H1 (cell line): ENCODE data around the gene PPWD1. TPM values are rescaled to one million over a fixed set of nuclear protein-coding genes. Genes with fewer than 3 reads are reported as not detected.

ENCODE experiments used
- CTCF ChIA-PET: fragments of 300-600 bp; sonication (Branson Sonifier 250); formaldehyde crosslinking; loops from one replicate; lab custom pipeline; 2021; ENCODE audit not compliant: partially characterized antibody; lab: Charles Lee
- POLR2A ChIA-PET: fragments of 300-600 bp; sonication (Branson Sonifier 250); formaldehyde crosslinking; loops from one replicate; lab custom pipeline; 2021; ENCODE audit warnings: inconsistent platforms; ENCODE audit not compliant: partially characterized antibody; lab: Charles Lee
- DNase-seq, 2 experiments: peaks; one replicate each; pipeline versions ENCODE4 v3.0.0 to v3.0.0-alpha.2; 2010 to 2022; ENCODE audit warnings: low spot score in 2 of 2, low read depth in 1 of 2, mixed read lengths in 1 of 2
- FAIRE-seq: peaks from 2 replicates; lab custom pipeline; 2011; peaks lifted over from hg19 to GRCh38; lab: Jason Lieb, UNC
- H2AFZ ChIP-seq: 2 replicates; pipeline ENCODE4 v1.8.1; 2012; ENCODE audit warnings: low read length, inconsistent platforms
- H2AK5ac ChIP-seq: 2 replicates; pipeline ENCODE4 v1.6.1; 2013; ENCODE audit warnings: low read depth, low read length
- H2BK120ac ChIP-seq: replicated peaks from 2 replicates; pipeline ENCODE3; 2013; ENCODE audit warnings: low read depth, low read length, inconsistent platforms
- H2BK12ac ChIP-seq: 2 replicates; pipeline ENCODE4 v1.6.1; 2013; ENCODE audit warnings: low read depth, low read length
- H2BK15ac ChIP-seq: 2 replicates; pipeline ENCODE4 v1.6.1; 2013; ENCODE audit warnings: low read length
- H2BK20ac ChIP-seq: 2 replicates; pipeline ENCODE4 v1.6.1; 2013; ENCODE audit warnings: low read length
- H2BK5ac ChIP-seq: 2 replicates; pipeline ENCODE4 v1.6.1; 2013; ENCODE audit warnings: low read depth, low read length
- H3K14ac ChIP-seq: 2 replicates; pipeline ENCODE4 v1.6.1; 2013; ENCODE audit warnings: inconsistent platforms; ENCODE audit not compliant: insufficient read length
- H3K18ac ChIP-seq: 2 replicates; pipeline ENCODE4 v1.6.1; 2013; ENCODE audit warnings: low read length; ENCODE audit errors: extremely low read depth
- H3K23ac ChIP-seq: 2 replicates; pipeline ENCODE4 v1.6.1; 2013; ENCODE audit warnings: inconsistent platforms; ENCODE audit not compliant: insufficient read length
- H3K23me2 ChIP-seq: 2 replicates; pipeline ENCODE4 v1.6.1; 2013; ENCODE audit warnings: low read depth, low read length
- H3K27ac ChIP-seq: 2 replicates; pipeline ENCODE4 v1.6.1; 2011; ENCODE audit warnings: low read depth, low read length, inconsistent platforms
- H3K27me3 ChIP-seq, 4 experiments: replicated peaks in 1 of 4; 1 replicate in 1 of 4; 2 replicates in 3 of 4; pipeline versions ENCODE4 v1.6.1 to v1.8.1; 2011 to 2013; ENCODE audit warnings: low read length in 3 of 4, mild to moderate bottlenecking in 3 of 4, inconsistent platforms in 2 of 4, mixed read lengths in 2 of 4, moderate library complexity in 1 of 4; ENCODE audit not compliant: control insufficient read depth in 3 of 4, insufficient read depth in 3 of 4; ENCODE audit errors: extremely low read depth in 1 of 4
- H3K36me3 ChIP-seq, 4 experiments: 2 replicates each; pipeline versions ENCODE4 v1.6.1 to v1.8.1; 2011 to 2013; ENCODE audit warnings: mild to moderate bottlenecking in 4 of 4, low read length in 3 of 4, moderate library complexity in 2 of 4, control low read depth in 1 of 4, inconsistent platforms in 1 of 4; ENCODE audit not compliant: insufficient read depth in 4 of 4, control insufficient read depth in 2 of 4
- H3K4ac ChIP-seq: replicated peaks from 2 replicates; pipeline ENCODE3; 2013; ENCODE audit warnings: low read length, low read depth, mixed read lengths, inconsistent platforms; ENCODE audit not compliant: insufficient read length
- H3K4me1 ChIP-seq, 4 experiments: replicated peaks in 1 of 4; 1 replicate in 1 of 4; 2 replicates in 3 of 4; pipeline versions ENCODE4 v1.6.1 to v1.8.1; 2011 to 2013; ENCODE audit warnings: low read length in 3 of 4, inconsistent platforms in 2 of 4, mixed read lengths in 1 of 4; ENCODE audit not compliant: insufficient read depth in 4 of 4, control insufficient read depth in 3 of 4
- H3K4me2 ChIP-seq, 2 experiments: 2 replicates each; pipeline versions ENCODE4 v1.6.1 to v1.8.1; 2011 to 2013; ENCODE audit warnings: low read depth in 2 of 2, low read length in 2 of 2, control low read depth in 1 of 2, inconsistent platforms in 1 of 2, mild to moderate bottlenecking in 1 of 2; ENCODE audit not compliant: insufficient read depth in 1 of 2
- H3K4me3 ChIP-seq, 4 experiments: fragments of 200-600, 300-600 bp in 1 of 4; sonication (generic), shearing (Covaris generic), sonication (Bioruptor Twin) in 1 of 4; 2 replicates each; pipeline versions ENCODE4 v1.5.1 to v1.8.1; 2011 to 2016; ENCODE audit warnings: low read length in 4 of 4, low read depth in 3 of 4, control low read depth in 2 of 4, inconsistent platforms in 2 of 4, mild to moderate bottlenecking in 2 of 4, mixed read lengths in 1 of 4, moderate library complexity in 1 of 4; ENCODE audit not compliant: insufficient read depth in 2 of 4; ENCODE audit errors: extremely low read depth in 1 of 4
- H3K56ac ChIP-seq: replicated peaks from 2 replicates; pipeline ENCODE3; 2013; ENCODE audit warnings: low read depth, mild to moderate bottlenecking, mixed read lengths, low read length, inconsistent platforms; ENCODE audit not compliant: insufficient read length
- H3K79me1 ChIP-seq: 2 replicates; pipeline ENCODE4 v1.6.1; 2013; ENCODE audit warnings: low read depth, low read length, control low read depth
- H3K79me2 ChIP-seq, 2 experiments: 2 replicates each; pipeline versions ENCODE4 v1.6.1 to v1.8.1; 2012 to 2013; ENCODE audit warnings: low read length in 2 of 2, mild to moderate bottlenecking in 2 of 2, inconsistent platforms in 1 of 2; ENCODE audit not compliant: insufficient read depth in 2 of 2, control insufficient read depth in 1 of 2
- H3K9ac ChIP-seq, 4 experiments: replicated peaks in 1 of 4; 1 replicate in 1 of 4; 2 replicates in 3 of 4; pipeline versions ENCODE4 v1.6.1 to v1.8.1; 2011 to 2013; ENCODE audit warnings: low read depth in 3 of 4, low read length in 3 of 4, control low read depth in 2 of 4, mild to moderate bottlenecking in 2 of 4, moderate library complexity in 2 of 4, inconsistent platforms in 1 of 4; ENCODE audit errors: extremely low read depth in 1 of 4
- H3K9me3 ChIP-seq, 2 experiments: 2 replicates each; pipeline versions ENCODE4 v1.6.1 to v1.8.1; 2012 to 2013; ENCODE audit warnings: mild to moderate bottlenecking in 2 of 2, moderate library complexity in 2 of 2, control low read depth in 1 of 2, inconsistent platforms in 1 of 2, low read depth in 1 of 2, low read length in 1 of 2, mixed read lengths in 1 of 2; ENCODE audit not compliant: insufficient read depth in 2 of 2
- H4K20me1 ChIP-seq, 2 experiments: replicated peaks in 1 of 2; 2 replicates each; pipeline versions ENCODE3 to v1.8.1; 2011 to 2013; ENCODE audit warnings: inconsistent platforms in 2 of 2, low read length in 2 of 2, mild to moderate bottlenecking in 1 of 2; ENCODE audit not compliant: insufficient read depth in 2 of 2, control insufficient read depth in 1 of 2
- H4K5ac ChIP-seq: 2 replicates; pipeline ENCODE4 v1.6.1; 2013; ENCODE audit warnings: low read length, low read depth, mixed read lengths, inconsistent platforms; ENCODE audit not compliant: insufficient read length
- H4K8ac ChIP-seq: 2 replicates; pipeline ENCODE4 v1.8.0; 2013; ENCODE audit warnings: mild to moderate bottlenecking, moderate library complexity, low read length, inconsistent platforms; ENCODE audit not compliant: insufficient read depth; ENCODE audit errors: extremely low read depth
- H4K91ac ChIP-seq: replicated peaks from 2 replicates; pipeline ENCODE3; 2013; ENCODE audit warnings: low read length, mixed read lengths, inconsistent platforms; ENCODE audit not compliant: insufficient read length
- CBX5 ChIP-seq: fragments of 300-800, 300-1000 bp; sonication (generic); IDR thresholded peaks from 2 replicates; pipeline ENCODE4 v1.7.1; 2016; ENCODE audit warnings: antibody characterized with exemption, low read length, low read depth
- CHD1 ChIP-seq: IDR thresholded peaks from 2 replicates; pipeline ENCODE4 v1.6.1; 2012; ENCODE audit warnings: low read depth, low read length, improper control_type of control experiment
- EGR1 ChIP-seq: IDR thresholded peaks from 2 replicates; pipeline ENCODE4 v1.6.1; 2011; ENCODE audit warnings: low read depth, low read length, borderline replicate concordance
- HDAC2 ChIP-seq, 2 experiments: fragments of 300-600 bp in 1 of 2; sonication (generic) in 1 of 2; IDR thresholded peaks; 2 replicates each; pipeline ENCODE4 v1.6.1; 2011 to 2012; ENCODE audit warnings: low read depth in 2 of 2, low read length in 2 of 2, mild to moderate bottlenecking in 2 of 2, moderate library complexity in 2 of 2, borderline replicate concordance in 1 of 2, inconsistent platforms in 1 of 2
- JUN ChIP-seq: IDR thresholded peaks from 2 replicates; pipeline ENCODE4 v1.6.1; 2011; ENCODE audit warnings: low read depth, mild to moderate bottlenecking, improper control_type of control experiment, low read length
- KDM1A ChIP-seq: fragments of 200-600, 300-600 bp; sonication (generic); IDR thresholded peaks from 2 replicates; pipeline ENCODE4 v1.7.1; 2016; ENCODE audit warnings: mild to moderate bottlenecking, low read length, borderline replicate concordance
- RFX5 ChIP-seq: IDR thresholded peaks from 2 replicates; pipeline ENCODE4 v1.6.1; 2011; ENCODE audit warnings: low read depth, low read length, improper control_type of control experiment, borderline replicate concordance
- RNF2 ChIP-seq: fragments of 200-900, 300-1000 bp; sonication (generic); IDR thresholded peaks from 2 replicates; pipeline ENCODE4 v1.7.1; 2016; ENCODE audit warnings: borderline replicate concordance, low read depth, mild to moderate bottlenecking, antibody characterized with exemption, low read length; ENCODE audit not compliant: poor library complexity, severe bottlenecking; ENCODE audit errors: missing control alignments
- SIRT6 ChIP-seq: IDR thresholded peaks from one replicate; pipeline ENCODE4 v1.7.1; 2012; ENCODE audit warnings: low read length, inconsistent platforms
- SP4 ChIP-seq: IDR thresholded peaks from 2 replicates; pipeline ENCODE4 v1.6.1; 2012; ENCODE audit warnings: low read length, inconsistent platforms
- TAF1 ChIP-seq: IDR thresholded peaks from 2 replicates; pipeline ENCODE4 v1.6.1; 2011; ENCODE audit warnings: mild to moderate bottlenecking, low read depth, low read length
- WGBS, 2 experiments: shearing (Covaris generic) in 1 of 2; methylation state at CpG; one replicate each; pipeline versions ENCODE4 v1.1.6 to v1.1.7; 2013 to 2015; ENCODE audit warnings: low lambda C conversion rate in 2 of 2, mixed read lengths in 2 of 2, inconsistent platforms in 1 of 2, low coverage in 1 of 2, missing lambda C conversion rate in 1 of 2; ENCODE audit not compliant: insufficient replicate concordance in 2 of 2, insufficient coverage in 1 of 2, insufficient read length in 1 of 2; ENCODE audit errors: extremely low coverage in 1 of 2, missing lambda C conversion rate in 1 of 2; 5-methylcytosine and 5-hydroxymethylcytosine counted together
- polyA plus RNA-seq, 7 experiments: library from polyadenylated mRNA; depleted of rRNA in 3 of 7; stranded (reverse) in 5 of 7; unstranded in 2 of 7; fragments of >200 nt in 5 of 7; fragments of 200-250 nt in 2 of 7; gene quantifications; 1 replicate in 5 of 7; 2 replicates in 1 of 7; 4 replicates in 1 of 7; pipeline versions ENCODE4 v1.2.1 to v1.2.3, GENCODE V29; 2011 to 2013; ENCODE audit warnings: missing spikeins in 2 of 7, mixed read lengths in 2 of 7
- total RNA-seq: library from RNA; stranded (reverse); fragmentation: NEBNext Ultra II Directional; extraction: Animal tissue kit (Norgen Biotek cat#: 25700); gene quantifications from 2 replicates; pipeline ENCODE4 v1.2.1, GENCODE V29; 2021

Gene PPWD1
- total and polyA plus RNA-seq, 2 of the 8 experiments (the other 6 are each of a cell fraction or from before 2014, with no cell fraction given): 5.0 to 35.7 TPM

- Histone ChIP-seq H2BK15ac (no peak overlapping the region), H2BK12ac (no peak overlapping the region), H2AK5ac (no peak overlapping the region), H3K9me3 (no peaks in the 10 kb centered on the region), H2BK120ac (no peak overlapping the region), H3K27ac (no peak overlapping the region), H3K27me3 (no peaks in the 10 kb centered on the region), H4K20me1 (peaks cover 0 to 3% of the 10 kb centered on the region in 2 experiments), H3K4me1 (no peaks in the 10 kb centered on the region), H2BK5ac (no peak overlapping the region), H3K36me3 (peaks cover 0 to 17% (median 0%) of the 10 kb centered on the region in 4 experiments; a peak in 2 of 8 replicates), H3K23me2 (no peaks in the 10 kb centered on the region), H3K18ac (no peak overlapping the region), H3K4ac (no peak overlapping the region), H3K4me2 (no peak overlapping the region), H3K79me2 (no peaks in the 10 kb centered on the region), H3K56ac (no peak overlapping the region), H3K23ac (no peak overlapping the region), H2AFZ (no peak overlapping the region), H4K8ac (no peak overlapping the region), H2BK20ac (no peak overlapping the region), H3K9ac (no peak overlapping the region), H3K4me3 (no peak overlapping the region), H3K14ac (no peak overlapping the region), H4K91ac (no peak overlapping the region), H4K5ac (no peak overlapping the region), H3K79me1 (no peaks in the 10 kb centered on the region)
- DNase-seq (no peak), FAIRE-seq (no peak)
- ChIA-PET POLR2A (no interaction called here), CTCF (no interaction called here)
- WGBS, 2 experiments: 100% methylated on average over 1 of the region's 1 CpG; no CpG with 5 or more reads in 1 of the 2 experiments
- TF ChIP-seq TAF1 (no peak), EGR1 (no peak), CHD1 (no peak), KDM1A (no peak), RFX5 (no peak), RNF2 (no peak), JUN (no peak), SP4 (no peak), CBX5 (no peak), SIRT6 (no peak), HDAC2 (IDR thresholded peaks at IDR 0.05; ENCODE audit: borderline replicate concordance in 1 of 2, low read depth in 2 of 2, low read length in 2 of 2) (no peak)
Observed at GRCh38 chr5:65530904-65531303, 32.2 kb upstream of the PPWD1 start.
